ENCODE results near the gene MARVELD1. TPM values are rescaled to one million over a fixed set of nuclear protein-coding genes. Genes with fewer than 3 reads are reported as not detected.

Gene MARVELD1
- total RNA-seq, 1 experiment from 2014 or later, result 40.1 TPM

DNA sequence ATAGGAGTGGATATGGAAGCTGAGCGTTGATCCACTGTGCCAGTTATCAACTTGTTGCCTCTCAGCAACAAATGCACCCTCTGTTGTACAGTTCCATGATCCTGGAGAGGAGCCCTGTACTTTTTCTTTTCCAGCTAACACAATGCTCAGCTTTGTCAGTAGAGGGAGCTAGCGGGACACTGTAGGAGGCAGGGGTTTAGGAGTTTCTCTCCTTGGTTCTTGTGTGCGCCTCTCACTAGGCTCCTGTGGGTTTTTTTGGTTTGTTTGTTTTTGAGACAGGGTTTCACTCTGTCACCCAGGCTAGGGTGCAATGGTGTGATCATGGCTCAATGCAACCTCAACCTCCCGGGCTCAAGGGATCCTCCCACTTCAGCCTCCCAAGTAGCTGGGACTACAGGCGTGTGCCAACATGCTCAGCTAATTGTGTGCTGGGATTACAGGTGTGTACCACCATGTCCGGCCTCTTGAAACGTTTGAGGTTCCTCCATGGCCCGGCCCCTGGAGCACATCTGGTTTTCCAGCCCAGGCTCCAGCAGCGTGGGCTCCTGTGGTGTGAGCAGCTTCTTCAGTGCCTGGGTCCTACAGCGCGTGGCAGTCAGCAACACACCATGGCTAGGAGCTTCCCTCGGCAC, 12.0 kb upstream of the MARVELD1 start:
- CTCF ChIA-PET, result interaction anchor here (0.6 to 1.2 kb wide), 5 partner anchors 8 to 25 kb away, joined by 3 to 5 read pairs (median 4); partner anchors contain the start of gene AVPI1
- intact Hi-C loops (cut with micrococcal nuclease; ENCODE audit: unreplicated experiment), result loop anchor here (1.0 to 5.0 kb wide), 3 partner anchors 25 to 346 kb away; no protein-coding TSS in a partner anchor

GRCh38 chr10:97703398-97704067, 10.0 kb upstream of the MARVELD1 start:
- Histone ChIP-seq H4K20me1 (ENCODE audit: insufficient read depth) (no peaks in the 10 kb centered on the region), H3K9me3 (ENCODE audit: insufficient read depth, low read depth) (no peaks in the 10 kb centered on the region), H3K4me3 (no peak overlapping the region), H3K4me2 (no peak overlapping the region), H3K9me2 (ENCODE audit: insufficient read depth) (no peaks in the 10 kb centered on the region), H3F3A (ENCODE audit: insufficient read depth, low read depth) (no peaks in the 10 kb centered on the region), H3K27me3 (ENCODE audit: insufficient read depth, low read depth) (no peaks in the 10 kb centered on the region), H3K4me1 (replicated peaks; ENCODE audit: insufficient read depth) (no peaks in the 10 kb centered on the region), H3K79me2 (ENCODE audit: low read depth) (no peaks in the 10 kb centered on the region), H3K36me3 (ENCODE audit: low read depth) (no peaks in the 10 kb centered on the region), H2AFZ (no peak overlapping the region), H3K27ac (no peak overlapping the region)
- DNase-seq, result no peak
- no TSS peak for BruUV-seq (replicated peaks)
- intact Hi-C loops (cut with micrococcal nuclease; ENCODE audit: unreplicated experiment), result loop anchor here (5.0 kb wide), 1 partner anchor 344 kb away; no protein-coding TSS in a partner anchor
- CTCF ChIA-PET, result interaction anchor here (0.7 kb wide), 2 partner anchors 11 to 14 kb away, joined by 8 to 26 read pairs; no protein-coding TSS in a partner anchor
- TF ChIP-seq, protein P1, sequence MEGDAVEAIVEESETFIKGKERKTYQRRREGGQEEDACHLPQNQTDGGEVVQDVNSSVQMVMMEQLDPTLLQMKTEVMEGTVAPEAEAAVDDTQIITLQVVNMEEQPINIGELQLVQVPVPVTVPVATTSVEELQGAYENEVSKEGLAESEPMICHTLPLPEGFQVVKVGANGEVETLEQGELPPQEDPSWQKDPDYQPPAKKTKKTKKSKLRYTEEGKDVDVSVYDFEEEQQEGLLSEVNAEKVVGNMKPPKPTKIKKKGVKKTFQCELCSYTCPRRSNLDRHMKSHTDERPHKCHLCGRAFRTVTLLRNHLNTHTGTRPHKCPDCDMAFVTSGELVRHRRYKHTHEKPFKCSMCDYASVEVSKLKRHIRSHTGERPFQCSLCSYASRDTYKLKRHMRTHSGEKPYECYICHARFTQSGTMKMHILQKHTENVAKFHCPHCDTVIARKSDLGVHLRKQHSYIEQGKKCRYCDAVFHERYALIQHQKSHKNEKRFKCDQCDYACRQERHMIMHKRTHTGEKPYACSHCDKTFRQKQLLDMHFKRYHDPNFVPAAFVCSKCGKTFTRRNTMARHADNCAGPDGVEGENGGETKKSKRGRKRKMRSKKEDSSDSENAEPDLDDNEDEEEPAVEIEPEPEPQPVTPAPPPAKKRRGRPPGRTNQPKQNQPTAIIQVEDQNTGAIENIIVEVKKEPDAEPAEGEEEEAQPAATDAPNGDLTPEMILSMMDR (conservative IDR thresholded peaks at IDR 0.05), result no peak
- TF ChIP-seq EZH2 (IDR thresholded peaks at IDR 0.05; ENCODE audit: low read depth), result no peak
- POLR2A ChIA-PET (ENCODE audit: unreplicated experiment), result interaction anchor here (0.7 kb wide), 1 partner anchor 151 kb away, joined by 27 read pairs; no protein-coding TSS in a partner anchor

More for the DNA sequence above, 12.0 kb upstream of the MARVELD1 start:
- H3K36me3 ChIP-seq (ENCODE audit: low read depth), result no peaks in the 10 kb centered on the region
- no peak overlapping the region for H3K27ac ChIP-seq
- H3K27me3 ChIP-seq (ENCODE audit: insufficient read depth, low read depth), result no peaks in the 10 kb centered on the region
- no peaks in the 10 kb centered on the region for H4K20me1 ChIP-seq (ENCODE audit: insufficient read depth)
- peak in 1 of 2 experiments; percentile 29 for DNase-seq
- no peaks in the 10 kb centered on the region for H3K4me1 ChIP-seq (replicated peaks; ENCODE audit: insufficient read depth)
- POLR2A ChIA-PET (ENCODE audit: unreplicated experiment), result interaction anchor here (0.7 kb wide), 1 partner anchor 22 kb away, joined by 3 read pairs; no protein-coding TSS in a partner anchor
- H3K4me3 ChIP-seq, result no peak overlapping the region
- TF ChIP-seq EZH2 (IDR thresholded peaks at IDR 0.05; ENCODE audit: low read depth), result no peak
- TF ChIP-seq, protein P1 (conservative IDR thresholded peaks at IDR 0.05), result peak; percentile 74
- H3K9me3 ChIP-seq (ENCODE audit: insufficient read depth, low read depth), result no peaks in the 10 kb centered on the region
- no peak overlapping the region for H3K4me2 ChIP-seq
- H3K79me2 ChIP-seq (ENCODE audit: low read depth), result no peaks in the 10 kb centered on the region
- no TSS peak for BruUV-seq (replicated peaks)
- H3F3A ChIP-seq (ENCODE audit: insufficient read depth, low read depth), result no peaks in the 10 kb centered on the region
- H3K9me2 ChIP-seq (ENCODE audit: insufficient read depth), result no peaks in the 10 kb centered on the region
- H2AFZ ChIP-seq, result no peak overlapping the region

DNA sequence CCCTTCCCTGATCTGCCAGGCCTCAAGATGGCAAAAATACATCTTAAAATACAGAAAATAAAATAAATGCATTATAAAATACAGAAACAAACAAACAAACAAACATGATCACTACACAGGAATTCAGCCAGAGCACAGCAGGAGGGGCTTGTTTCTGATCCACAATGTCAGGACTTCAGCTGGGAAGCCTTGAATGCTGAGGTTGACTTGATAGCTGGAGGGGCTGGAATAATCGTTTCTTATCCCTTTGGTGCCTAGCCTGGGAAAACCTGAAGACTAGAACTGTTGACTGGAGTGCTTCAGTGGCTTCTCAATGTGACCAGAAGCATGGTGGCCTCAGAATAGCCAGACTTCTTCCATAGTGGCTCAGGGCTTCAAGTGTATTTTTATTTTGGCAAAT, 9.2 kb upstream of the MARVELD1 start:
- ChIA-PET POLR2A (ENCODE audit: unreplicated experiment) (no interaction called here), CTCF (no interaction called here)
- H2AFZ ChIP-seq, result no peak overlapping the region
- H3K27ac ChIP-seq, result no peak overlapping the region
- H3K36me3 ChIP-seq (ENCODE audit: low read depth), result no peaks in the 10 kb centered on the region
- DNase-seq, result no peak
- no peaks in the 10 kb centered on the region for H3K9me2 ChIP-seq (ENCODE audit: insufficient read depth)
- H3K27me3 ChIP-seq (ENCODE audit: insufficient read depth, low read depth), result no peaks in the 10 kb centered on the region
- intact Hi-C loops (cut with micrococcal nuclease; ENCODE audit: unreplicated experiment), result loop anchor here (5.0 kb wide), 1 partner anchor 343 kb away; no protein-coding TSS in a partner anchor
- no peak overlapping the region for H3K4me2 ChIP-seq
- no peaks in the 10 kb centered on the region for H4K20me1 ChIP-seq (ENCODE audit: insufficient read depth)
- no TSS peak for BruUV-seq (replicated peaks)
- TF ChIP-seq, protein P1 (conservative IDR thresholded peaks at IDR 0.05), result no peak
- H3K4me1 ChIP-seq (replicated peaks; ENCODE audit: insufficient read depth), result 0 out of 2 replicates have a peak, but pooled peaks cover 4% of the 10 kb centered on the region
- no peaks in the 10 kb centered on the region for H3F3A ChIP-seq (ENCODE audit: insufficient read depth, low read depth)
- no peaks in the 10 kb centered on the region for H3K79me2 ChIP-seq (ENCODE audit: low read depth)
- H3K4me3 ChIP-seq, result no peak overlapping the region
- H3K9me3 ChIP-seq (ENCODE audit: insufficient read depth, low read depth), result no peaks in the 10 kb centered on the region

Data from PC-9 (cell line).